ENCODE data around the gene RAB37. TPM values are rescaled to one million over a fixed set of nuclear protein-coding genes. Genes with fewer than 3 reads are reported as not detected.

Gene RAB37
- total and polyA plus RNA-seq, 2 of the 8 experiments (the other 6 are each of a cell fraction or from before 2014, with no cell fraction given) = 5.5 to 6.1 TPM

GRCh38 chr17:74768069-74768762 lies 31.2 kb downstream of the RAB37 start (continued):
- TF ChIP-seq HDAC6 (IDR thresholded peaks at IDR 0.05; ENCODE audit: low read depth, low read length) = no peak

Data from H1 (cell line).